Activated T-cell treated with anti-CD3 and anti-CD28 coated beads for 24 hours (primary cell): ENCODE data around the gene PRPF38A.

Source experiments
- DNase-seq: peaks from one replicate; pipeline ENCODE4 v3.0.0-alpha.2; 2020; ENCODE audit warnings: low read depth

PRPF38A gene

DNA sequence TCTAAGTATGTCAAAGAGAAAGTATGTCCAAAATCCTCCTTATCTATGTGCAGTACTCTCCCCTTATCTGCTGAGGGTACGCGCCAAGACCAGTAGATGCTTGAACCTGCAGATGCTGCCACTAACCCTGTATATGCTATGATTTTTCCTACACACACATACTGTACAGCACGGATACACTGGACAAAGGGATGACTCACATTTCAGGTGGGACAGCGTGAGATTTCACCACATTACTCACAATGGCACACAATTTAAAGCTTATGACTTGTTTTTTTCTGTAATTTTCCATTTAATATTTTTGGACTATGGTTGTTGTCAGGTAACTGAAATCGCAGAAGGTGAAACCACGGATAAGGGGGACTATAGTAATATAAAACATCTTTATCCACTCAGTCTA lies 4.3 kb upstream of the PRPF38A start:
- DNase-seq, result no peak

DNA sequence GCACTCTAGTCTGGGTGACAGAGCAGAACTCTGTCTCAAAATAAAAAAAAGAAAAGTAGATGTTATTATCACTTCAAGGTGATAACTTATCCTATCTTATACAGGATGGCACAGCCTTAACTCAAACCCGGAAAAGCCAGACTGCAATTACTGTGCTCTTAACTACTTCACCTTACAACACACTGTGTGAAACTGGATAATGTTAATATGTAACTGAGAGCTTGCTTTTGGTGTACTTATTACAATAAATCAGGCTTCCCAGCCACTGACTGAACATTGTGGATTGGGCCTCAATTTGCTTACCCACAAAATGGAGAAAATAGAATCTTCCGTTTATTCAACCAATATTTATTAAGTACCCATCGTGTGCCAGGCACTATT lies 1.6 kb upstream of the PRPF38A start:
- DNase-seq, result no peak

GRCh38 chr1:52403566-52404115 lies 761 bp upstream of the PRPF38A start:
- DNase-seq, result peak; percentile 53

GRCh38 chr1:52404975-52405338 lies 555 bp downstream of the PRPF38A start:
- no peak for DNase-seq

DNA sequence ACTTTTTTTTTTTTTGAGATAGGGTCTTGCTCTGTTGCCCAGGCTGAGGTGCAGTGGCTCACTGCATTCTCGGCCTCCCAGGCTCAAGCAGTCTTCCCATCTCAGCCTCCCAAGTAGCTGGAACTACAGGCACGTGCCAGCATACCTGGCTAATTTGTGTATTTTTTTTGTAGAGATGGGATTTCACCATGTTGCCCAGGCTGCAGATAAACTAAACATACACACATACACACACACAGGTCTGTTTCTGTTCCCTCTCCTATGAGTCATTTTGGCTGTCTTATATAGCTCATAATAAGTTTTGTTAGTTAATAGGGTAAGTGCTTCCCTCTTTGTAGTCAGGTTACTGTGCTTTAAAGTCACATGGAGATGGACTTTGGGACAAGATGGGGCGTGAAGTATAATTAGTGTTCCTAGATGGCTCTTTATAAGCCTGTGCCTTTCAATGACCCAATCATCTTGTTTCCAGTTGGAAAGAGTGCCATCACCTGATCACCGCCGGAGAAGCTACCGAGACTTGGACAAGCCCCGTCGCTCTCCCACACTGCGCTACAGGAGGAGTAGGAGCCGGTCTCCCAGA lies 9.1 kb downstream of the PRPF38A start:
- no peak for DNase-seq

- no peak for DNase-seq
Measured at GRCh38 chr1:52414942-52415341, 10.5 kb downstream of the PRPF38A start.

DNA sequence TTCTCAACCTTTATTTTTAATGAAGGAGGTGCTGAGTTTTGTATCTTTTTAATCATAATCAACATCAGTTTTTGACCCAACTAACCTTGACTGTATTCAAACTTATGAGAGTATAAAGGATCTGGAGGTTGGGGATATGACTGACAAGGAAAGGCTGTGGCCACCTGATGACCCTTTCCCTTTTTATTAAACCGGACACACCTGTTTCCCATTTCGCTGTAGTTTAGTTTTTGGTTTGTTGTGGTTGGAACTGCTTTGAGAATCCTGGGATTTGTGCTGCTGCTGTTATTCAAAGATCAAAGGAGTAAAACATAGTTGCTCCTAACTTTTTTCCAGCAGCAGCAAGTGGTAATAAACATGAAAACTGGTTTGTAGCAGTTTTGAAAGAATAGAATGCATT lies 12.4 kb downstream of the PRPF38A start:
- no peak for DNase-seq

DNA sequence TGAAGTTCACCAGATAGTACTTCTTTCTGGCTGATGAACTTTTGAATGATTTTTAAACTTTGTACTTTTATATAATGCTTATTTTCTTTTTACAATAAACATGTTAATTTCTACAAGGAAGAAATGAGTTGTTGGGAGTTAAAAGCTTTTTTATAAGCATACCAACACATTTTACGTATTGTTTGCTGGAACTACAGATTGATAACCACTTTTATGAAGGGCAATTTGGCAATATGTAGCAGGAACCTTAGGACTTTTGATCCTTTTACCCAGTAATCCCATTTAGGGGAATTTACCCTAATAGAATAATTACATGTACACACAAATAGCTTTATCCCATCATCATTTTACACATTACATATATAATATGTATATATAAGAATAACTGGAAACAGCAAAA lies 16.3 kb downstream of the PRPF38A start:
- no peak for DNase-seq

DNA sequence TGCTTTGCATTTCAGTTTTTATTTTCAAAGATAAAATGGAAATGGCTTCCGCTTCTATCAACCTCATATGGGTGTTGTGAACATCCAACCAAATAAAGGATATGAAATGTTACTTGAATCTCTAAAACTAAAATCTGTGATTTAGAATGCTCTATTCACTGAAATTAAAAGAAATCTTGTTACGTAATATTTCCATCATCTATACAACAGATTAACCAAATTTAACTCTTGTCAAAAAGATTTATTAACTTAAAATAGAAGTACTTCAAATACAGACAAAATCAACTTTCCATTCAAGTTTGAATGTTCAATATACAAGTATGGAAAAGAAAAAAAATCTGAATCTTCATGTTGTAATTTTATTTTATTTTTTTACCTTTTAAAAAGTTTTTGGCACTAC lies 18.7 kb downstream of the PRPF38A start:
- no peak for DNase-seq

DNA sequence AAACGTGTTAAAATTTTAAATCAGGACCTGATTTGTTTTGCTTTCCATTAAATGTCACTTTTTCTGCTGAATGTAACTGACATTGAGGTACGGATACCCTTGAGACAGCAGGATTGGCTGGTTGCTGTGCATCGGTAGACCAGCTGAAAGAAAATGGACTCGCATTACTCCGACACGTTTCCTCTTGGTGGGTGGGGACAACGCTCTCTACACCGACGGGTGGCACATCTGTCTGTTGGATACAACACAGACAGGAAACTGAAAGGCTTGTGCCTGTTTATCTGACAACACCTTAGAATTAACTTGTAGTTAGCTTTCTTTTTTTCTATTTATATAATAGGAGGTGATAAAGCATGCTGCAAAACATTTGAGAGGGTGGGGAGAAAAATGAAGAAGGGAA lies 19.4 kb downstream of the PRPF38A start:
- DNase-seq, result peak; percentile 44

DNA sequence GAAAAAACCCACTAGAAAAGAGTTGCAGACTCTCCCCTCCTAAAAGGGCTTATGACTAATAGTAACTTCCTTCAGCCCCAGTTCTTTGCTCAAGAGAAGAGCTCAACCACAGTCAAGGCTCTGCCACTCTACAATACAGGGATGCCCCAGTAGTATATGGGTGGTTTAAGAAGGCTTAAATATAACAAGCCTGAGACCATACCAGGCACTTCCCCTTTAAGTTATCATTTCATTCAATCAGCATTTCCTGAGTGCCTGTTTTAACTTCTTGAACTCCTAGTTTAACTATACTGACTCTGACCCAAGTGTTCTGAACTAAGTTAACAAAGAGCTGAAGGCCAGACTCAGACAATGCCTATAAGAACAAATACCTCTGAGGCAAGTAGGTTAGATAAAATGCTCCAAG lies 19.8 kb downstream of the PRPF38A start:
- no peak for DNase-seq

DNA sequence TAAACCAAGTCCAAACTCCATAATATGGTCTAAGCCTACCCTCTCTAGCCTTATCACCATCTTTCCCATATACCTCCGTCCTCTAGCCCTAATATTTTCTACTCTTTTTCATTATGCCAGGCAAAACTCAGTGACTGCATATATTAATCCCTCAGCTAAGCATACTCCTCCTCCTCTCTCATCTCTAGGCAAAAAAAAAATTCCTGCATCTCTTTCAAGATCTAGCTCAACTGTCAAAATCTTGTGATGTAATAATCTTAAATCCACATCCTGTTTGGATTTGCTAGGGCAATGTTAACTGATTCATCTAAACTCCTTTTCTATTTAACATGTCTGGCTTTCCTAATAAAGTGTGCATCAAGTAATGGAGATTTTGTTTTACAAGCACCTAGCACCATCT lies 20.4 kb downstream of the PRPF38A start:
- DNase-seq, result no peak

DNA sequence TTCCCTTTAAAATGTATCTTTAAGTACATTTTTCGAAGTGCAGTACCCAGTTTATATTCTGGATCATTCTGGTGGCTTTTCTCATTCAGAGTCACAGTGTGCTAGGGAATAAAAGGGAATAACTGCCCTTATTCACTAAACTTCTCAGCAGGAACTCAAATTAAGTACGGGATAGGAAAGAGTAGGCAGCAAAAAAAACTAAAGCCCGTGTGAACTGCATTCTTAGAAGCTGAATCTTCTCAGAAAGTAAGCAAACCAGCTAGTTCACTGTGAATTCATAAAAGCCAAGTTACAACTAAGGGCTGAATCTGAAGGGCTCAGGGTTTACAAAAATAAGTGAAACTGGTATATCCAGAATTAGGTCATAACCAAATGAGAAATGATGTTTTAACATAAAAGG lies 22.0 kb downstream of the PRPF38A start:
- no peak for DNase-seq

DNA sequence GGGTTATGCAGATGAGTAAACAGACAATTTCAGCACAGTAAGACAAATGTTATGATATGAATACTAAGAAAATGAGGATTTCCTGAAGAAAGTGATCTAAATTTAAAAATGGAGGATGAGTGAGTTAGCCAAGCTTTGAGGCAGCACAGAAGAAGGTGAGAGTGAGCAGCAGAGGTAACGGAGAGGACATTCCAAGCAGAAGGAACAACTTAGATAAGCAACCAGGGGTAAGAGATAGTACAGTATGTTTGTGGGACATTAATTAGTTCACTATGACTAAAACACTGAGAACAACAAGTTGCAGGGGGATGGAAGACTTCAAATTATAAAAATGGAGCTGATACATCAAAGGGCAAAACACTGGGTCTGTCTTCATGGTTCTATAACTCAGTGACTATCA lies 22.8 kb downstream of the PRPF38A start:
- DNase-seq, result no peak

- DNase-seq, result no peak
Measured at GRCh38 chr1:52432807-52433206, 28.4 kb downstream of the PRPF38A start.

- no peak for DNase-seq
Measured at GRCh38 chr1:52435211-52435610, 30.8 kb downstream of the PRPF38A start.

- no peak for DNase-seq
Measured at GRCh38 chr1:52435650-52436049, 31.2 kb downstream of the PRPF38A start.

DNA sequence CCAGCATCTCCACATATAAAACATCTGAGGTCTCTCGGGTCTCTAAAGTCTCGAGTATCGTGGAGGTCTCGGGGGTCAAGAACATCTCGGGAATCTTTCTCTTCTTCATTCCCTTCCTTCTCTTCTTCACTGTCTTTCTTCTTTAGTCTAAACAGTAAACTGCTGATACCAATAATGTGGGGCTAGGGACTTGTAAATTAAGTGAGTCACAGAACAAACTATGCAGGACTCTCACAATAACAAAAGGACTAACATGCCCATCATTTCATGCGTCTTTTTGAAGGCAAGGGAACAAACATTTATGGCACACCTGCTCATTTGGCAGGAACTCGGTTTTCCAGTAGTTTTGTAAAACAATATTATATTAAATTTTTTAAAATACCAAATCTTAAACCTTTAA lies 32.4 kb downstream of the PRPF38A start:
- DNase-seq, result no peak

DNA sequence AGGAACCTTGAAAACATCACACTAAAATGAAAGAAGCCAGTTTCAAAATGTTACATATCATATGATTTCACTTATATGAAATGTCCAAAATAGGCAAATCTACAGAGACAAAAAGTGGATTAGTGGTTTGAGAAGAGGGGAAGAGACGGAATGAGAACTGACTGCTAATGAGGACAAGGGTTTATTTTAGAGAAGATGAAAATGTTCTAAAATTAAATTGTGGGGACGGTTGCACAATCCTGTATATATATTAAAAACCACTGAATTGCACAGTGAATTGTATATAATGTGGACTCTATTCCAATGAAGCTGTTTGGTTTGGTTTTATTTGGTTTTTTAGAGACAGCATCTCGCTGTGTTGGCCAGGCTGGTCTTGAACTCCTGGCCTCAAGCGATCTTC lies 35.6 kb downstream of the PRPF38A start:
- DNase-seq, result no peak

DNA sequence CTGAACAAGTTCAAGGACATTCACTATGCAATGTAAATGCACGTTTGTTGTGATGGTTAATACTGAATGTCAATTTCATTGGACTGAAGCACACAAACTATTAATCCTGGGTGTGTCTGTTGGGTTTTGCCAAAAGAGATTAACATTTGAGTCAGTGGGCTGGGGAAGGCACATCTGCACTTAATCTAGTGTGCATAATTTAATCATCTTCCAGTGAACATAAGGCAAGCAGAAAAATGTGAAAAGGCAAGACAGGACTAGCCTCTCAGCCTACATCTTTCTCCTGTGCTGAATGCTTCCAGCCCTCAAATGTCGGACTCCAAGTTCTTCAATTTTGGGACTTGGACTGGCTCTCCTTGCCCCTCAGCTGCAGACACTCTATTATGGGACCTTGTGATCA lies 40.1 kb downstream of the PRPF38A start:
- DNase-seq, result no peak

DNA sequence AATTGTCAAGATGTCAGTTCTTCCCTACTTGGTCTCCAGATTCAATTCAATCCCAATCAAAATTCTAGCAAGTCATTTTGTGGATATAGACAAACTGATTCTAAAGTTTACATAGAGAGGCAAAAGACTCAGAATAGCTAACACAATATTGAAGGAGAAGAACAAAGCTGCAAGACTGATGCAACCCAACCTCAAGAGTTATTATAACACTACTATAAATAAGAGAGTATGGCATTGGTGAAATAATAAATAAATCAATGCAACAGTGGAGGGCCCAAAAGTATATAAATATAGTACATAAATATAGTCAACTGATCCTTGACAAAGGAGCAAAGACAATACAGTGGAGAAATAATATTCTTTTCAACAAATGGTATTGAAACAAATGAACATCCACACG lies 49.7 kb downstream of the PRPF38A start:
- DNase-seq, result no peak

DNA sequence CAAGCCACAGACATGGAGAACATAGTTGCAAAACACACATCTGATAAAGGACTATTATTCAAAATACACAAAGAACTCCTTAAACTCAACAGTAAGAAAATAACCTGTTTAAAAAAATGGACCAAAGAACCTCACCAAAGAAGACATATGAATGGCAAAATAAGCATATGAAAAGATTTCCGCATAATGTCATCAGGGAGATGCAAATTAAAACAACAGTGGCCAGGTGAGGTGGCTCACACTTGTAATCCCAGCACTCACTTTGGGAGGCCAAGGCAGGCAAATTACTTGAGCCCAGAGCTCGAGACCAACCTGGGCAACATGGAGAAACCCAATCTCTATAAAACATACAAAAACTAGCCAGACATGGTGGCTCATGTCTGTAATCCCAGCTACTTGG lies 50.4 kb downstream of the PRPF38A start:
- no peak for DNase-seq

DNA sequence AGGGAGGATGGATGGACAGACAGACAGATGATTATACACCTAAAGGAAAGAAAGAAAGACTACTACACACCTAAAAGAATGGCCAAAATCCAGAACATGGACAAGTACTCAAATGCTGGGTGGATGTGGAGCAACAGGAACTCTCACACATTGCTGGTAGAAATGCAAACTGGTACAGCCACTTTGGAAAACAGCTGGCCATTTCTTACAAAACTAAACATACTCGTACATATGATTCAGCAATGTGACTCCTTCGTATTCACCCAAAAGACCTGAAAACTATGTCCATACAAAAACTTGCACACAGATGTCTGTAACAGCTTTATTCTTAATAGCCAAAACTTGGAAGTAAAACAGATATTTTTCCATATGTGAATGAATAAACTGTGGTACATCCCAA lies 51.3 kb downstream of the PRPF38A start:
- no peak for DNase-seq

DNA sequence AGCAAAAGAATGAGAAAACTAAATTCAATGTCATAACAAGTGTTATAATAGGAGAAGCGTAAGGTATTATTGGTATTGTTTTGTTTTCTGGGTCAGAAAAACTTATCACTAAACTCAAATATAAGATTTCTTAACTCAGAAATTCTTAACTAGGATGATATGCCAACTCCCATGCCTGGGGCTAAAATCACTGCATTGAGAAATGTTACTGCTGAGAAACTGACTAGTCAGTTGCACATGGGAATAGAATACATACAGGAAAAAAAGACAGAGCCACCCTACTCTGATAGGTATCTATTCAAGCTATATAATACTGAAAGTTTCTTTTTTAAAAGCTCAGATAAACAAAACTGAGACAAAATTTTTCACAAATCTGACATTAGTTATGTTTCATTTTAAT lies 56.3 kb downstream of the PRPF38A start:
- no peak for DNase-seq

GRCh38 chr1:52461821-52462220 lies 57.4 kb downstream of the PRPF38A start:
- DNase-seq, result no peak
